ENCODE measurements around the gene HBS1L.
A peak's percentile ranks its signal among the peaks of the same experiment; 100 is the strongest.

HBS1L gene

DNA sequence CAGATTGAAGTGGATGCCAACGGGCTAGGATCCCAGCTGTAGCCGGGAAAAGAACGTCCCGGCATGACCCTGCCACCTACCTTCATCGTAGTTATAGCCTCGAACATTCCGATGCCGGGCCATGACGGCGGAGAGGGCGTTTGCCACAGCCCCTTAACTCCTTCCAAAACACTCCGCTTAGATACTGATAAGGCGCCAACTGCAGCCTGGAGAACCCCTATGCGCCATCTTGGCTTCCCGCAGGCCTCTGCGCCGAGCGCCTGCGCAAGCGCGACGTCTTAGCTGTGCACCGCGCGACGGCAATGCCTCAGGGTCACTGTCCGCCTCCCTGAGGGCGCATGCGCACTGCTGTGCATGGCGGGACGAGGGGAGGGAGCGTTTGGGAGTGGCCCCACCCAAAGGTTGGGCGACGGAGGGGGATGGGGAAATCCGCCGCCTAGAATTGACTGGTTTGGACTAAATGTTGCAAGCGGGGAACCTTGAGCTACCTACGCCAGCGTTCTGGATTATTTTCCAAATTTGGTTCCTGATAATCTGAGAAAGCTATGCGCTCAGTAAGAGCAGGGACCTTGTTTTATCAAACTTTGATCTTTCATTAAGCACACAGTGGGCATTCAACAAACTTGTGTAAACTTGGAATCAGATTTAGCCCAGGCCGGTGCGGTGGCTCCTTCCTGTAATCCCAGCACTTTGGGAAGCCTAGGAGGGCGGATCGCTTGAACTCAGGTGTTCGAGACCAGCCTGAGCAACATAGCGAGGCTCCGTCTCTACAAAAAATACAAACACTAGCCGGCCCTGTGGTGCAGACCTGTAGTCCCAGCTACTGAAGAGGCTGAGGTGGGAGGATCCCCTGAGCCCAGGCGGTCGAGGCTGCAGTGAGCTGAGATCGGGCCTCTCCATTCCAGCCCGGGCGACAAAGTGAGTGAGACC is at the start of gene HBS1L:
HBS1L (minus strand) TSS at position 254 of the 930 bp plus-strand sequence; CDS start at position 123, 131 bp downstream.
- Histone ChIP-seq H3K27me3 (ENCODE audit: insufficient read depth, low read length, poor library complexity) (no peaks in the 10 kb centered on the region), H3K9ac (ENCODE audit: low read depth, low read length) (peak within 1 kb of the TSS; percentile 75), H3K4me2 (ENCODE audit: insufficient read depth, low read length) (peak within 1 kb of the TSS; percentile 82), H3K9me3 (ENCODE audit: insufficient read depth, low read length, severe bottlenecking) (no peaks in the 10 kb centered on the region), H3K79me2 (ENCODE audit: insufficient read depth, low read length) (peaks cover 56% of the 10 kb centered on the region), H2AFZ (ENCODE audit: low read depth, low read length) (peak within 1 kb of the TSS; percentile 70), H4K20me1 (ENCODE audit: insufficient read depth, low read length) (peaks cover 32% of the 10 kb centered on the region), H3K4me1 (ENCODE audit: insufficient read depth, low read length) (peaks cover 54% of the 10 kb centered on the region), H3K36me3 (ENCODE audit: insufficient read depth, low read length) (peaks cover 16% of the 10 kb centered on the region), H3K27ac (ENCODE audit: low read length) (peak within 1 kb of the TSS; percentile 88), H3K4me3 (ENCODE audit: low read depth in 1 of 2, low read length in 2 of 2) (peak within 1 kb of the TSS; percentile 67 to 79)
- ATAC-seq (ENCODE audit: insufficient read depth, low read depth) (peak; percentile 97), DNase-seq (peak; percentile 99)
- no peak for TF ChIP-seq EZH2 (IDR thresholded peaks at IDR 0.05; ENCODE audit: borderline replicate concordance, low read depth, low read length, severe bottlenecking)
- no peak for TF ChIP-seq CTCF (IDR thresholded peaks at IDR 0.05; ENCODE audit: borderline replicate concordance, extremely low read depth, low read length, poor library complexity, severe bottlenecking)

DNA sequence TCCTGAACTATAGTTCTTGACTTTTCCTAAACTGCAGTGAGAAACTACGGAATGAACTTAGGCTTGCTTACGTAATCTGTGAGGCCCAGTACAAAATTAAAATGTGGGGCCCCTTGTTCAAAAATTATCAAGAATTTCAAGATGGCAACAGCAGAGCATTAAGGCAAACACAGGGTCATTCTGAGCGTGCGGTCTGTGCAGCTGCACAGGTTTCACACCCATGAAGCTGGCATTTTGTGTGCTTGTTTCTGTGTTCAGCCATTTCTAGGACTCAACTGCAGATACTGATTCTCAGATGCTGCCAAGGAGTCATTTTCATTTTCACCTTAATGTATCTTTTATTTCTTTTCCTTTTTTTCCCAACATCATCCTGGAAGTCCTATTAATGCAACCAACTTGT is 49.6 kb upstream of the HBS1L start:
- no peak for ATAC-seq (ENCODE audit: insufficient read depth, low read depth)
- Histone ChIP-seq H3K4me2 (ENCODE audit: insufficient read depth, low read length) (peak overlapping the region; percentile 57), H3K9me3 (ENCODE audit: insufficient read depth, low read length, severe bottlenecking) (no peaks in the 10 kb centered on the region), H3K27me3 (ENCODE audit: insufficient read depth, low read length, poor library complexity) (no peaks in the 10 kb centered on the region), H4K20me1 (ENCODE audit: insufficient read depth, low read length) (no peaks in the 10 kb centered on the region), H2AFZ (ENCODE audit: low read depth, low read length) (peak overlapping the region; percentile 57), H3K4me3 (ENCODE audit: low read depth in 1 of 2, low read length in 2 of 2) (no peak overlapping the region), H3K36me3 (ENCODE audit: insufficient read depth, low read length) (no peaks in the 10 kb centered on the region), H3K9ac (ENCODE audit: low read depth, low read length) (peak overlapping the region; percentile 53), H3K79me2 (ENCODE audit: insufficient read depth, low read length) (no peaks in the 10 kb centered on the region), H3K27ac (ENCODE audit: low read length) (peak overlapping the region; percentile 88), H3K4me1 (ENCODE audit: insufficient read depth, low read length) (peaks cover 46% of the 10 kb centered on the region)
- no peak for DNase-seq
- no peak for TF ChIP-seq EZH2 (IDR thresholded peaks at IDR 0.05; ENCODE audit: borderline replicate concordance, low read depth, low read length, severe bottlenecking)
- no peak for TF ChIP-seq CTCF (IDR thresholded peaks at IDR 0.05; ENCODE audit: borderline replicate concordance, extremely low read depth, low read length, poor library complexity, severe bottlenecking)

DNA sequence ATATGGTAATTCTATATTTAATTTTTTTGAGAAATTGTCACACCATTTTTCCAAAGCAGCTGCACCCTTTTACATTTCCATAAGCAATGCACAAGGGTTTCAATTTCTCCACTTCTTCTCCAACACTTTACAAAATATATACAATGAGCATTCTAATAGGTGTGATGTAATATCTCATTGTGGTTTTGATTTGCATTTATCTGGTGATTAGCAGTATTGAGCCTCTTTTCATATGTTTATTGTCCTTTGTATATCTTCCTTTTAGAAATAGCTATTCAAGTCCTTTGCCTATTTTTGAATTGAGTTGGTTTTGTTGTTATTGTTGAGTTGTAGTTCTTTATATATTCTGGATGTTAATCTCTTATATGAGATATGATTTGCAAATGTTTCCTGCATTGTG is 47.6 kb upstream of the HBS1L start:
- H3K79me2 ChIP-seq (ENCODE audit: insufficient read depth, low read length), result no peaks in the 10 kb centered on the region
- no peaks in the 10 kb centered on the region for H3K9me3 ChIP-seq (ENCODE audit: insufficient read depth, low read length, severe bottlenecking)
- H3K27me3 ChIP-seq (ENCODE audit: insufficient read depth, low read length, poor library complexity), result no peaks in the 10 kb centered on the region
- peak overlapping the region; percentile 57; the same call in 1 of the 2 replicates for H3K4me2 ChIP-seq (ENCODE audit: insufficient read depth, low read length)
- peaks cover 46% of the 10 kb centered on the region for H3K4me1 ChIP-seq (ENCODE audit: insufficient read depth, low read length)
- peak overlapping the region; percentile 53 for H3K9ac ChIP-seq (ENCODE audit: low read depth, low read length)
- H3K36me3 ChIP-seq (ENCODE audit: insufficient read depth, low read length), result no peaks in the 10 kb centered on the region
- peak overlapping the region; percentile 88 for H3K27ac ChIP-seq (ENCODE audit: low read length)
- H2AFZ ChIP-seq (ENCODE audit: low read depth, low read length), result no peak overlapping the region
- DNase-seq (no peak), ATAC-seq (ENCODE audit: insufficient read depth, low read depth) (no peak)
- TF ChIP-seq CTCF (IDR thresholded peaks at IDR 0.05; ENCODE audit: borderline replicate concordance, extremely low read depth, low read length, poor library complexity, severe bottlenecking) (no peak), EZH2 (IDR thresholded peaks at IDR 0.05; ENCODE audit: borderline replicate concordance, low read depth, low read length, severe bottlenecking) (no peak)
- no peak overlapping the region for H3K4me3 ChIP-seq (ENCODE audit: low read depth in 1 of 2, low read length in 2 of 2)
- H4K20me1 ChIP-seq (ENCODE audit: insufficient read depth, low read length), result no peaks in the 10 kb centered on the region

All from DND-41 (cell line).